ENCODE measurements around the gene ABCA10.
"Not testable (repeated sequence)": the region's sequence is repeated elsewhere in the genome, so short reads cannot be mapped to it uniquely, and the experiment has no call there.

ABCA10 gene

GRCh38 chr17:69228576-69228975, at the start of gene ABCA10:
Gene ABCA10 (minus strand): TSS chr17:69228824. CDS start chr17:69225358, 3,466 bp downstream.
- no peak for DNase-seq

GRCh38 chr17:69276279-69276678, 47.7 kb upstream of the ABCA10 start:
- DNase-seq, result not testable (repeated sequence)

GRCh38 chr17:69275751-69276150, 47.1 kb upstream of the ABCA10 start:
- no peak for DNase-seq

GRCh38 chr17:69271023-69271422, 42.4 kb upstream of the ABCA10 start:
- no peak for DNase-seq

- no peak for DNase-seq
Observed at GRCh38 chr17:69269131-69269998, 40.7 kb upstream of the ABCA10 start.

- no peak for DNase-seq
Observed at GRCh38 chr17:69268543-69269014, 40.0 kb upstream of the ABCA10 start.

GRCh38 chr17:69267219-69267618, 38.6 kb upstream of the ABCA10 start:
- no peak for DNase-seq

GRCh38 chr17:69265873-69266272, 37.2 kb upstream of the ABCA10 start:
- no peak for DNase-seq

GRCh38 chr17:69254187-69254586, 25.6 kb upstream of the ABCA10 start:
- DNase-seq, result no peak

- no peak for DNase-seq
Observed at GRCh38 chr17:69250641-69251040, 22.0 kb upstream of the ABCA10 start.

- DNase-seq, result peak; percentile 23
Observed at GRCh38 chr17:69246726-69247375, 18.2 kb upstream of the ABCA10 start.

- no peak for DNase-seq
Observed at GRCh38 chr17:69246202-69246601, 17.6 kb upstream of the ABCA10 start.

- no peak for DNase-seq
Observed at GRCh38 chr17:69245617-69246016, 17.0 kb upstream of the ABCA10 start.

- no peak for DNase-seq
Observed at GRCh38 chr17:69239611-69240600, 11.3 kb upstream of the ABCA10 start.

GRCh38 chr17:69236946-69237345, 8.3 kb upstream of the ABCA10 start:
- DNase-seq, result no peak

- DNase-seq, result no peak
Observed at GRCh38 chr17:69236464-69236863, 7.8 kb upstream of the ABCA10 start.

GRCh38 chr17:69235338-69236058, 6.9 kb upstream of the ABCA10 start:
- peak; percentile 33 for DNase-seq

GRCh38 chr17:69232650-69233049, 4.0 kb upstream of the ABCA10 start:
- DNase-seq, result no peak

GRCh38 chr17:69231521-69231920, 2.9 kb upstream of the ABCA10 start:
- no peak for DNase-seq

GRCh38 chr17:69230939-69231338, 2.3 kb upstream of the ABCA10 start:
- no peak for DNase-seq

GRCh38 chr17:69228018-69228417, 606 bp downstream of the ABCA10 start:
- DNase-seq, result no peak

GRCh38 chr17:69227541-69227940, 1.1 kb downstream of the ABCA10 start:
- no peak for DNase-seq

All from NCI-H2171 (cell line).